HG03139 (cell line): ENCODE data around the gene PHETA1.
A peak's percentile ranks its signal among the peaks of the same experiment; 100 is the strongest.
"Not testable (repeated sequence)": the region's sequence is repeated elsewhere in the genome, so short reads cannot be mapped to it uniquely, and the experiment has no call there.

Source experiments
- ATAC-seq: cut with Tn5 transposase; IDR thresholded peaks from one replicate; pipeline ENCODE4 v1.9.1; 2021; ENCODE audit not compliant: unreplicated experiment

The PHETA1 gene

GRCh38 chr12:111373231-111373630 lies 4.3 kb upstream of the PHETA1 start:
- not testable (repeated sequence) for ATAC-seq

- no peak for ATAC-seq
These were observed 763 bp upstream of the PHETA1 start for GRCh38 chr12:111369496-111370220.

- peak; percentile 11 for ATAC-seq
These were observed 556 bp downstream of the PHETA1 start for GRCh38 chr12:111368291-111368787.

GRCh38 chr12:111367661-111368221 lies 1.2 kb downstream of the PHETA1 start:
- no peak for ATAC-seq

- no peak for ATAC-seq
These were observed 2.3 kb downstream of the PHETA1 start for GRCh38 chr12:111366583-111366982.

GRCh38 chr12:111366075-111366474 lies 2.8 kb downstream of the PHETA1 start:
- ATAC-seq = no peak

GRCh38 chr12:111363578-111363977 lies 5.3 kb downstream of the PHETA1 start:
- ATAC-seq = no peak

GRCh38 chr12:111362687-111363475 lies 6.0 kb downstream of the PHETA1 start:
- ATAC-seq = no peak

- ATAC-seq = no peak
These were observed 6.9 kb downstream of the PHETA1 start for GRCh38 chr12:111361717-111362576.

- ATAC-seq = no peak
These were observed 7.7 kb downstream of the PHETA1 start for GRCh38 chr12:111361073-111361716.

- no peak for ATAC-seq
These were observed 8.5 kb downstream of the PHETA1 start for GRCh38 chr12:111360325-111360930.

- no peak for ATAC-seq
These were observed 9.0 kb downstream of the PHETA1 start for GRCh38 chr12:111359914-111360276.

- ATAC-seq = no peak
These were observed 9.5 kb downstream of the PHETA1 start for GRCh38 chr12:111359231-111359913.

- no peak for ATAC-seq
These were observed 13.5 kb downstream of the PHETA1 start for GRCh38 chr12:111355201-111355925.

- ATAC-seq = no peak
These were observed 14.4 kb downstream of the PHETA1 start for GRCh38 chr12:111354511-111354910.

GRCh38 chr12:111353603-111354295 lies 15.1 kb downstream of the PHETA1 start:
- no peak for ATAC-seq

- no peak for ATAC-seq
These were observed 15.9 kb downstream of the PHETA1 start for GRCh38 chr12:111353026-111353425.

GRCh38 chr12:111352296-111352993 lies 16.4 kb downstream of the PHETA1 start:
- ATAC-seq = no peak
